Uterus (tissue), 4 donors: ENCODE data around the gene SLC44A2. TPM values are rescaled to one million over a fixed set of nuclear protein-coding genes. Genes with fewer than 3 reads are reported as not detected.

Experiments used
- DNase-seq, 2 donors: peaks; one replicate each; pipeline ENCODE4 v3.0.0-alpha.2; 2019 to 2020
- H3K27ac ChIP-seq, 2 donors: fragments of 200-600 bp; sonication (generic); 1 replicate in 1 of 2; 2 replicates in 1 of 2; pipeline ENCODE4 v1.5.1; 2016 to 2018
- H3K27me3 ChIP-seq, 2 donors: fragments of 200-600 bp; sonication (generic); one replicate each; pipeline ENCODE4 v1.5.1; 2018 to 2019; ENCODE audit warnings: control low read depth in 1 of 2
- H3K36me3 ChIP-seq, 2 donors: fragments of 200-600 bp; sonication (generic); one replicate each; pipeline ENCODE4 v1.5.1; 2019; ENCODE audit warnings: control low read depth in 1 of 2
- H3K4me1 ChIP-seq, 2 donors: fragments of 200-600 bp; sonication (generic); one replicate each; pipeline ENCODE4 v1.5.1; 2018 to 2019; ENCODE audit warnings: control low read depth in 1 of 2
- H3K4me3 ChIP-seq, 2 donors: fragments of 200-600 bp; sonication (generic); 1 replicate in 1 of 2; 2 replicates in 1 of 2; pipeline ENCODE4 v1.5.1; 2018 to 2019; ENCODE audit warnings: mild to moderate bottlenecking in 1 of 2
- H3K9me3 ChIP-seq, 2 donors: fragments of 200-600 bp; sonication (generic); one replicate each; pipeline ENCODE4 v1.5.1; 2019; ENCODE audit warnings: control low read depth in 1 of 2
- CTCF ChIP-seq, 4 experiments: fragments of 200-600 bp in 2 of 4; fragments of 450-650 bp in 2 of 4; sonication (generic) in 2 of 4; IDR thresholded peaks; one replicate each; pipeline ENCODE4 v1.5.1; 2016 to 2019; ENCODE audit warnings: antibody characterized with exemption in 4 of 4, mild to moderate bottlenecking in 2 of 4, moderate library complexity in 1 of 4
- POLR2A ChIP-seq, 2 donors: fragments of 450-650 bp; IDR thresholded peaks; one replicate each; pipeline ENCODE4 v1.6.1; 2016; ENCODE audit warnings: antibody characterized with exemption in 2 of 2, mild to moderate bottlenecking in 1 of 2, moderate library complexity in 1 of 2
- intact Hi-C: fragments of 100-400 bp; cut with DNase I; formaldehyde crosslinking; loops from one replicate; pipeline ENCODE4 v1.15.1; 2023; ENCODE audit warnings: low total_unique reads
- total RNA-seq, 4 donors: library from RNA; depleted of rRNA in 3 of 4; stranded (reverse); fragments of >200 nt in 3 of 4; gene quantifications; one replicate each; pipeline versions ENCODE4 v1.1.0 to v1.2.4, GENCODE V29; 2014 to 2023
- donor health status: DM: yes; HTN: yes; CAD: no.

SLC44A2 gene
- total RNA-seq, 4 donors from 2014 or later = 38.5 to 107 (median 65.8) TPM

- no peak for DNase-seq
- Histone ChIP-seq H3K9me3 (no peaks in the 10 kb centered on the region), H3K4me1 (no peaks in the 10 kb centered on the region), H3K4me3 (no peak overlapping the region), H3K27me3 (no peaks in the 10 kb centered on the region), H3K27ac (no peak overlapping the region), H3K36me3 (no peaks in the 10 kb centered on the region)
- TF ChIP-seq POLR2A (IDR thresholded peaks at IDR 0.05) (no peak), CTCF (IDR thresholded peaks at IDR 0.05) (no peak)
- intact Hi-C loops = no loop called here
Measured at GRCh38 chr19:10688545-10689280, 63.4 kb downstream of the SLC44A2 start.

- no peak for TF ChIP-seq POLR2A (IDR thresholded peaks at IDR 0.05)
- TF ChIP-seq CTCF (IDR thresholded peaks at IDR 0.05) = no peak
- Histone ChIP-seq H3K9me3 (no peaks in the 10 kb centered on the region), H3K36me3 (no peaks in the 10 kb centered on the region), H3K27ac (no peak overlapping the region), H3K4me3 (no peak overlapping the region), H3K27me3 (no peaks in the 10 kb centered on the region), H3K4me1 (peaks cover 0 to 2% of the 10 kb centered on the region in 2 donors)
- no peak for DNase-seq
- intact Hi-C loops = no loop called here
Measured at GRCh38 chr19:10690341-10690781, 65.0 kb downstream of the SLC44A2 start.

- intact Hi-C loops = no loop called here
- Histone ChIP-seq H3K4me1 (peaks cover 0 to 6% of the 10 kb centered on the region in 2 donors), H3K36me3 (no peaks in the 10 kb centered on the region), H3K27me3 (no peaks in the 10 kb centered on the region), H3K27ac (no peak overlapping the region), H3K4me3 (no peak overlapping the region), H3K9me3 (no peaks in the 10 kb centered on the region)
- no peak for DNase-seq
- TF ChIP-seq CTCF (IDR thresholded peaks at IDR 0.05) (no peak), POLR2A (IDR thresholded peaks at IDR 0.05) (no peak)
Measured at GRCh38 chr19:10691178-10691881, 66.0 kb downstream of the SLC44A2 start.

GRCh38 chr19:10691883-10692282 is 66.5 kb downstream of the SLC44A2 start:
- H3K4me1 ChIP-seq = peaks cover 0 to 6% of the 10 kb centered on the region in 2 donors
- TF ChIP-seq POLR2A (IDR thresholded peaks at IDR 0.05) = no peak
- no peak for TF ChIP-seq CTCF (IDR thresholded peaks at IDR 0.05)
- no peaks in the 10 kb centered on the region for H3K27me3 ChIP-seq
- H3K9me3 ChIP-seq = no peaks in the 10 kb centered on the region
- no peaks in the 10 kb centered on the region for H3K36me3 ChIP-seq
- intact Hi-C loops = no loop called here
- no peak overlapping the region for H3K4me3 ChIP-seq
- H3K27ac ChIP-seq = no peak overlapping the region
- DNase-seq = no peak

- H3K27ac ChIP-seq = no peak overlapping the region
- H3K4me1 ChIP-seq = peaks cover 0 to 6% of the 10 kb centered on the region in 2 donors
- no peaks in the 10 kb centered on the region for H3K27me3 ChIP-seq
- H3K36me3 ChIP-seq = no peaks in the 10 kb centered on the region
- DNase-seq = no peak
- H3K4me3 ChIP-seq = no peak overlapping the region
- no peaks in the 10 kb centered on the region for H3K9me3 ChIP-seq
- no peak for TF ChIP-seq POLR2A (IDR thresholded peaks at IDR 0.05)
- no peak for TF ChIP-seq CTCF (IDR thresholded peaks at IDR 0.05)
- intact Hi-C loops = no loop called here
Measured at GRCh38 chr19:10692673-10693264, 67.4 kb downstream of the SLC44A2 start.
